ENCODE data around the gene MAP2K2.

The MAP2K2 gene

GRCh38 chr19:4045597-4046361 is 78.1 kb downstream of the MAP2K2 start:
- Histone ChIP-seq H3K4me2 (ENCODE audit: low read depth, low read length, poor library complexity, severe bottlenecking) (no peak overlapping the region), H4K20me1 (ENCODE audit: insufficient read depth, low read length, poor library complexity, severe bottlenecking) (peaks cover 30% of the 10 kb centered on the region), H2AFZ (ENCODE audit: low read length) (no peak overlapping the region), H3K36me3 (ENCODE audit: insufficient read depth, low read length) (peaks cover 42% of the 10 kb centered on the region; the same call in 1 of the 2 replicates), H3K4me3 (ENCODE audit: low read length, poor library complexity, severe bottlenecking) (no peak overlapping the region), H3K9me3 (ENCODE audit: insufficient read depth, low read depth, low read length) (no peaks in the 10 kb centered on the region), H3K4me1 (ENCODE audit: insufficient read depth, low read length, poor library complexity, severe bottlenecking) (no peaks in the 10 kb centered on the region), H3K9me2 (replicated peaks; ENCODE audit: low read depth, low read length) (no peaks in the 10 kb centered on the region), H3K27me3 (ENCODE audit: insufficient read depth, low read length, poor library complexity, severe bottlenecking) (no peaks in the 10 kb centered on the region), H3K79me2 (ENCODE audit: insufficient read depth, low read length) (peaks cover 31% of the 10 kb centered on the region; the same call in 1 of the 2 replicates), H3F3A (ENCODE audit: low read depth) (no peaks in the 10 kb centered on the region), H3K9ac (ENCODE audit: low read depth, low read length, poor library complexity, severe bottlenecking) (no peak overlapping the region)
- no peak for TF ChIP-seq CTCF (conservative IDR thresholded peaks at IDR 0.05; ENCODE audit: low read length)
- no peak for TF ChIP-seq EZH2phosphoT487 (IDR thresholded peaks at IDR 0.05; ENCODE audit: borderline replicate concordance)

GRCh38 chr19:4044990-4045465 is 78.9 kb downstream of the MAP2K2 start:
- Histone ChIP-seq H3K4me2 (ENCODE audit: low read depth, low read length, poor library complexity, severe bottlenecking) (no peak overlapping the region), H3K9ac (ENCODE audit: low read depth, low read length, poor library complexity, severe bottlenecking) (no peak overlapping the region), H3K79me2 (ENCODE audit: insufficient read depth, low read length) (peaks cover 24% of the 10 kb centered on the region; the same call in 1 of the 2 replicates)

GRCh38 chr19:4043966-4044715 is 79.8 kb downstream of the MAP2K2 start:
- Histone ChIP-seq H3F3A (ENCODE audit: low read depth) (no peaks in the 10 kb centered on the region), H3K9me3 (ENCODE audit: insufficient read depth, low read depth, low read length) (no peaks in the 10 kb centered on the region), H3K4me2 (ENCODE audit: low read depth, low read length, poor library complexity, severe bottlenecking) (no peak overlapping the region), H3K27me3 (ENCODE audit: insufficient read depth, low read length, poor library complexity, severe bottlenecking) (no peaks in the 10 kb centered on the region), H3K9me2 (replicated peaks; ENCODE audit: low read depth, low read length) (no peaks in the 10 kb centered on the region), H3K79me2 (ENCODE audit: insufficient read depth, low read length) (peaks cover 17% of the 10 kb centered on the region; the same call in 1 of the 2 replicates), H4K20me1 (ENCODE audit: insufficient read depth, low read length, poor library complexity, severe bottlenecking) (peaks cover 17% of the 10 kb centered on the region), H3K36me3 (ENCODE audit: insufficient read depth, low read length) (peaks cover 27% of the 10 kb centered on the region; the same call in 1 of the 2 replicates), H3K4me3 (ENCODE audit: low read length, poor library complexity, severe bottlenecking) (no peak overlapping the region), H3K4me1 (ENCODE audit: insufficient read depth, low read length, poor library complexity, severe bottlenecking) (no peaks in the 10 kb centered on the region), H2AFZ (ENCODE audit: low read length) (no peak overlapping the region), H3K9ac (ENCODE audit: low read depth, low read length, poor library complexity, severe bottlenecking) (no peak overlapping the region)
- no peak for TF ChIP-seq EZH2phosphoT487 (IDR thresholded peaks at IDR 0.05; ENCODE audit: borderline replicate concordance)
- no peak for TF ChIP-seq CTCF (conservative IDR thresholded peaks at IDR 0.05; ENCODE audit: low read length)

More at GRCh38 chr19:4044990-4045465, 78.9 kb downstream of the MAP2K2 start:
- H3K36me3 ChIP-seq (ENCODE audit: insufficient read depth, low read length): peaks cover 36% of the 10 kb centered on the region; the same call in 1 of the 2 replicates
- H3K4me1 ChIP-seq (ENCODE audit: insufficient read depth, low read length, poor library complexity, severe bottlenecking): no peaks in the 10 kb centered on the region
- H3F3A ChIP-seq (ENCODE audit: low read depth): no peaks in the 10 kb centered on the region
- no peaks in the 10 kb centered on the region for H3K9me3 ChIP-seq (ENCODE audit: insufficient read depth, low read depth, low read length)
- H2AFZ ChIP-seq (ENCODE audit: low read length): no peak overlapping the region
- H3K27me3 ChIP-seq (ENCODE audit: insufficient read depth, low read length, poor library complexity, severe bottlenecking): no peaks in the 10 kb centered on the region
- TF ChIP-seq CTCF (conservative IDR thresholded peaks at IDR 0.05; ENCODE audit: low read length): no peak
- no peak for TF ChIP-seq EZH2phosphoT487 (IDR thresholded peaks at IDR 0.05; ENCODE audit: borderline replicate concordance)
- peaks cover 25% of the 10 kb centered on the region for H4K20me1 ChIP-seq (ENCODE audit: insufficient read depth, low read length, poor library complexity, severe bottlenecking)
- H3K9me2 ChIP-seq (replicated peaks; ENCODE audit: low read depth, low read length): no peaks in the 10 kb centered on the region
- H3K4me3 ChIP-seq (ENCODE audit: low read length, poor library complexity, severe bottlenecking): no peak overlapping the region

All from Loucy (cell line).